SU-DHL-6 (cell line): ENCODE measurements around the gene ARHGAP28.

ENCODE experiments used
- EZH2phosphoT487 ChIP-seq: fragments of 200-600 bp; sonication (generic), shearing (Covaris generic); conservative IDR thresholded peaks from 2 replicates; pipeline ENCODE4 v1.6.1; 2018; ENCODE audit warnings: mild to moderate bottlenecking, antibody characterized with exemption, low read length, moderate library complexity, mixed read lengths
- TF ChIP-seq, protein P1 (sequence below): fragments of 200-600 bp; sonication (generic); IDR thresholded peaks from one replicate; pipeline ENCODE4 v1.5.1; 2017; ENCODE audit warnings: antibody characterized with exemption, mild to moderate bottlenecking, low read length, moderate library complexity; ENCODE audit not compliant: insufficient read depth, poor library complexity, severe bottlenecking

GRCh38 chr18:6943143-6943542 is 213.6 kb downstream of the ARHGAP28 start:
- TF ChIP-seq, protein P1, sequence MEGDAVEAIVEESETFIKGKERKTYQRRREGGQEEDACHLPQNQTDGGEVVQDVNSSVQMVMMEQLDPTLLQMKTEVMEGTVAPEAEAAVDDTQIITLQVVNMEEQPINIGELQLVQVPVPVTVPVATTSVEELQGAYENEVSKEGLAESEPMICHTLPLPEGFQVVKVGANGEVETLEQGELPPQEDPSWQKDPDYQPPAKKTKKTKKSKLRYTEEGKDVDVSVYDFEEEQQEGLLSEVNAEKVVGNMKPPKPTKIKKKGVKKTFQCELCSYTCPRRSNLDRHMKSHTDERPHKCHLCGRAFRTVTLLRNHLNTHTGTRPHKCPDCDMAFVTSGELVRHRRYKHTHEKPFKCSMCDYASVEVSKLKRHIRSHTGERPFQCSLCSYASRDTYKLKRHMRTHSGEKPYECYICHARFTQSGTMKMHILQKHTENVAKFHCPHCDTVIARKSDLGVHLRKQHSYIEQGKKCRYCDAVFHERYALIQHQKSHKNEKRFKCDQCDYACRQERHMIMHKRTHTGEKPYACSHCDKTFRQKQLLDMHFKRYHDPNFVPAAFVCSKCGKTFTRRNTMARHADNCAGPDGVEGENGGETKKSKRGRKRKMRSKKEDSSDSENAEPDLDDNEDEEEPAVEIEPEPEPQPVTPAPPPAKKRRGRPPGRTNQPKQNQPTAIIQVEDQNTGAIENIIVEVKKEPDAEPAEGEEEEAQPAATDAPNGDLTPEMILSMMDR: no peak
- TF ChIP-seq EZH2phosphoT487: no peak
